ENCODE results near the gene HAT1.

GRCh38 chr2:171874963-171875362 is 47.3 kb upstream of the HAT1 start:
- TF ChIP-seq YY1 (IDR thresholded peaks at IDR 0.05; ENCODE audit: insufficient read depth, insufficient read length) = no peak
- no peak for TF ChIP-seq ZNF274 (IDR thresholded peaks at IDR 0.05; ENCODE audit: low read depth, low read length)
